Tibial artery (tissue), 4 donors: ENCODE measurements around the gene ZBTB8B.
"Not testable (repeated sequence)": the region's sequence is repeated elsewhere in the genome, so short reads cannot be mapped to it uniquely, and the experiment has no call there.

ENCODE experiments used
- DNase-seq, 2 donors: peaks; one replicate each; pipeline ENCODE4 v3.0.0-alpha.2; 2019
- H3K27ac ChIP-seq, 2 donors: fragments of 200-600 bp; sonication (generic) in 1 of 2; 1 replicate in 1 of 2; 2 replicates in 1 of 2; pipeline ENCODE4 v1.5.1; 2018 to 2019; ENCODE audit warnings: mild to moderate bottlenecking in 1 of 2
- H3K27me3 ChIP-seq, 2 donors: fragments of 200-600 bp; sonication (generic) in 1 of 2; one replicate each; pipeline versions ENCODE4 v1.5.1 to v1.6.0; 2016 to 2019
- H3K36me3 ChIP-seq, 3 donors: fragments of 200-600 bp; sonication (generic) in 2 of 3; one replicate each; pipeline ENCODE4 v1.5.1; 2016 to 2019; ENCODE audit warnings: mild to moderate bottlenecking in 2 of 3
- H3K4me1 ChIP-seq, 4 donors: fragments of 200-600 bp; sonication (generic) in 2 of 4; 1 replicate in 3 of 4; 2 replicates in 1 of 4; pipeline ENCODE4 v1.5.1; 2016 to 2019
- H3K4me3 ChIP-seq, 2 donors: fragments of 200-600 bp; sonication (generic) in 1 of 2; 1 replicate in 1 of 2; 2 replicates in 1 of 2; pipeline ENCODE4 v1.5.1; 2018 to 2019; ENCODE audit warnings: mild to moderate bottlenecking in 2 of 2
- H3K9me3 ChIP-seq, 3 donors: fragments of 200-600 bp; sonication (generic) in 1 of 3; one replicate each; pipeline ENCODE4 v1.5.1; 2016 to 2019
- CTCF ChIP-seq, 2 experiments: fragments of 200-600 bp in 1 of 2; fragments of 450-650 bp in 1 of 2; IDR thresholded peaks; one replicate each; pipeline ENCODE4 v1.5.1; 2017 to 2019; ENCODE audit warnings: antibody characterized with exemption in 2 of 2, mild to moderate bottlenecking in 1 of 2, moderate library complexity in 1 of 2
- intact Hi-C: fragments of 100-400 bp; cut with DNase I; formaldehyde crosslinking; loops from one replicate; pipeline ENCODE4 v1.15.0; 2023; ENCODE audit warnings: low total_unique reads

The ZBTB8B gene

DNA sequence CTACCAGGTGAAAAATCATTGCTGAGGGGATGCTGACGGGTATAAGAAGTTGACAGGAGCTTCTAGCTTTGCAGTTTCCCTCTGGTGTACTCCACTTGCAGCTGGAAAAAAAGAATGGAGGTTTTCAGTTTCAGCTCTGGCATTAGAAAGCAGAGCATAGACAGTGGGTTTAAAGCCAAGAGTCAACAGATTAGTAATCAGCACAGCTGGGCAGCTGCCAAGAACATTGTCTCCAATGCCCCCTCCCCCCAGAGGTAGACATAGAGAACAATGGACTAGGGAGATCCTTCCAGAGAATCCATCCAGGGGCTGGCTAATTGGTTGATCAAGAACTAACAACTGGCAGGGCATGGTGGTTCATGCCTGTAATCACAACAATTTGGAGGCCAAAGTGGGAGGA is 10.1 kb upstream of the ZBTB8B start:
- no peaks in the 10 kb centered on the region for H3K4me1 ChIP-seq
- no peak overlapping the region for H3K4me3 ChIP-seq
- no peak for TF ChIP-seq CTCF (IDR thresholded peaks at IDR 0.05)
- no peak overlapping the region for H3K27ac ChIP-seq
- peaks cover 0 to 15% of the 10 kb centered on the region in 2 donors for H3K27me3 ChIP-seq
- no peak for DNase-seq
- H3K36me3 ChIP-seq: no peaks in the 10 kb centered on the region
- H3K9me3 ChIP-seq: peaks cover 0 to 15% (median 10%) of the 10 kb centered on the region in 3 donors
- intact Hi-C loops: loop anchor here (10.0 kb wide), 1 partner anchor 160 kb away; no protein-coding TSS in a partner anchor

- intact Hi-C loops: loop anchor here (10.0 kb wide), 1 partner anchor 159 kb away; no protein-coding TSS in a partner anchor
- TF ChIP-seq CTCF (IDR thresholded peaks at IDR 0.05): no peak
- no peak overlapping the region for H3K4me3 ChIP-seq
Measured at GRCh38 chr1:32455958-32456357, 8.9 kb upstream of the ZBTB8B start.

GRCh38 chr1:32458798-32459197 is 6.1 kb upstream of the ZBTB8B start:
- H3K36me3 ChIP-seq, DNase-seq, H3K4me3 ChIP-seq, H3K27ac ChIP-seq, H3K27me3 ChIP-seq, H3K4me1 ChIP-seq: not testable (repeated sequence)
- H3K9me3 ChIP-seq: peaks cover 0 to 19% (median 10%) of the 10 kb centered on the region in 3 donors
- intact Hi-C loops: loop anchor here (10.0 kb wide), 1 partner anchor 156 kb away; no protein-coding TSS in a partner anchor

More at GRCh38 chr1:32455958-32456357, 8.9 kb upstream of the ZBTB8B start:
- Histone ChIP-seq H3K27ac (no peak overlapping the region), H3K36me3 (no peaks in the 10 kb centered on the region), H3K4me1 (no peaks in the 10 kb centered on the region), H3K27me3 (peaks cover 0 to 15% of the 10 kb centered on the region in 2 donors), H3K9me3 (peaks cover 0 to 19% (median 10%) of the 10 kb centered on the region in 3 donors)
- peak in 1 of 2 donors; percentile 1 for DNase-seq

DNA sequence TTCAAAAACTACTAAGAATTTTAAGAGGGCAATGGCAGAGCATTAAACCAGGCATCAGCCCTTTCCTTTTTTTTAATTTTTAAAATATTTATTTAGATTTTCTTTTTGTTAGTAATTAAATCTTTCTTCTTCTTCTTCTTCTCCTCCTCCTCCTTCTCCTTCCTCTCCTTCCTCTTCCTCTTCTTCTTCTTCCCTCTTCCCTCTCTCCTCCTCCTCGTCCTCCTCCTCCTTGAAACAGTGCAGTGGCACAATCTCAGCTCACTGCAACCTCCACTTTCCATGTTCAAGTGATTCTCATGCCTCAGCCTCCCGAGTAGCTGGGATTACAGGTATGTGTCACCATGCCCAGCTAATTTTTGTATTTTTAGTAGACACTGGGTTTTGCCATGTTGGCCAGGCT is 1.9 kb upstream of the ZBTB8B start:
- Histone ChIP-seq H3K4me1 (peaks cover 0 to 19% (median 15%) of the 10 kb centered on the region in 4 donors), H3K9me3 (peaks cover 0 to 19% (median 10%) of the 10 kb centered on the region in 3 donors), H3K27me3 (peaks cover 0 to 28% of the 10 kb centered on the region in 2 donors)
- H3K27ac ChIP-seq, intact Hi-C loops, H3K36me3 ChIP-seq, H3K4me3 ChIP-seq: not testable (repeated sequence)
- peak in 1 of 2 donors; percentile 25 for DNase-seq

DNA sequence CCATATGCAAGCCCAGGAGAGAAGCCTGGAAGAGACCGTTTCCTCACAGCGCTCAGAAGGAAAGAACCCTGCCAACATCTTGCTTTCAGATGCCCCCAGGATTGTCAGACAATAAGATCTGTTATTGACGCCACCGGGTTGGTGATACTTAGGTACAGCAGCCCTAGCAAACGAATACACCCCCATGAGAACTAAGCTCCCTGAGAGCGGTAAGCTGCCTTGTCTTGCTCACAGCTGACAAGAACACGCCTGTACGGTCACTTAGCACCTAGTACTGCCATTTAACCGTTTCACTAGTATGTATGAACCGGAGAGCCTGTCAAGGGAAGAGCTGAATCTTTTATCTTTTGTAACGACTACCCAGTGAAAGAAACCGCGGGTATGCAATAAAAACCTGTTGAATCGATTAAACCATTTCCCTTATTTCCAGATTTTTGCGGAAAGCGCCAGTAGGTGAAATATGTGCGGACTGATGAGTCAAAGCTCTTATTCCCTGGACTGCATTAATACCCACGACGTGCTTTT is 619 bp upstream of the ZBTB8B start:
- DNase-seq: peak in 1 of 2 donors; percentile 31
- H3K27ac ChIP-seq: no peak overlapping the region
- H3K4me1 ChIP-seq: peaks cover 0 to 19% (median 15%) of the 10 kb centered on the region in 4 donors
- H3K27me3 ChIP-seq: peaks cover 0 to 39% of the 10 kb centered on the region in 2 donors
- no peaks in the 10 kb centered on the region for H3K36me3 ChIP-seq
- intact Hi-C loops: no loop called here
- TF ChIP-seq CTCF (IDR thresholded peaks at IDR 0.05): no peak
- H3K4me3 ChIP-seq: peak overlapping the region; percentile 36 to 58
- peaks cover 0 to 8% (median 5%) of the 10 kb centered on the region in 3 donors for H3K9me3 ChIP-seq

DNA sequence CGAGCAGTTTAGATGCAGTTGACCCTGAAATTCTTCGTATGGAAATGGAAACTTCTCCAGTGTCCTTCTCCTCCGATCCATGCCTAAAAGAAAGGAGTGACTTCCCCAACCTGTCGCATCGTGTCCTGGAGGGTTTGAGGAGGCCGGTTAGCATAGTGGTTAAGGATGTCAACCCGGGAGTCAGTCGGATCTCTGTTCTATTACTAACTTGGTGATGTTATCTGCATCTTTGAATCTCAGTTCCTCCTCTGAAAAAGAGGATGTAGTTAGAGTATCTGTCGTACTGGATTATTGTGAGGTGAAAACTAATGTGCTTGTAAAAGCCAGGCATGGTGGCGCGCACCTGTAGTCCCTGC is 684 bp downstream of the ZBTB8B start:
- peak in 1 of 2 donors; percentile 27 for DNase-seq
- no peak for TF ChIP-seq CTCF (IDR thresholded peaks at IDR 0.05)
- Histone ChIP-seq H3K36me3 (no peaks in the 10 kb centered on the region), H3K9me3 (no peaks in the 10 kb centered on the region), H3K4me1 (peaks cover 0 to 19% (median 15%) of the 10 kb centered on the region in 4 donors), H3K27me3 (peaks cover 0 to 48% of the 10 kb centered on the region in 2 donors), H3K27ac (no peak overlapping the region), H3K4me3 (peak overlapping the region in 1 of 2 donors; percentile 58)
- intact Hi-C loops: no loop called here
